Mucosa of descending colon (tissue), 3 donors: Measurements from ENCODE around the gene SNX1. TPM values are rescaled to one million over a fixed set of nuclear protein-coding genes. Genes with fewer than 3 reads are reported as not detected.
A peak's percentile ranks its signal among the peaks of the same experiment; 100 is the strongest.

Experiments used
- ATAC-seq: fragments of 200-7000 bp; cut with Tn5 transposase; one replicate; pipeline ENCODE4 v1.9.1; 2020; ENCODE audit warnings: mild to moderate bottlenecking, moderate library complexity
- DNase-seq, 3 donors: peaks; one replicate each; pipeline ENCODE4 v3.0.0-alpha.2; 2020
- H3K36me3 ChIP-seq: fragments of 200-600 bp; one replicate; pipeline ENCODE4 v1.8.0; 2021; ENCODE audit warnings: low read depth, mild to moderate bottlenecking
- H3K4me1 ChIP-seq: fragments of 200-600 bp; one replicate; pipeline ENCODE4 v1.8.0; 2021; ENCODE audit warnings: low read depth, mild to moderate bottlenecking
- H3K4me3 ChIP-seq: fragments of 200-600 bp; one replicate; pipeline ENCODE4 v1.8.0; 2021; ENCODE audit warnings: mild to moderate bottlenecking
- H3K9me3 ChIP-seq: fragments of 200-600 bp; one replicate; pipeline ENCODE4 v1.8.0; 2021; ENCODE audit warnings: mild to moderate bottlenecking
- intact Hi-C, 2 donors: fragments of 100-400 bp; cut with DNase I in 1 of 2; cut with micrococcal nuclease in 1 of 2; formaldehyde crosslinking; loops; one replicate each; pipeline versions ENCODE4 v1.11.0 to v1.11.1; 2022; cut with DNase I, micrococcal nuclease
- total RNA-seq, 3 donors: library from RNA; stranded (reverse); fragmentation: NEBNext Ultra II Directional in 2 of 3; extraction: Animal tissue kit (Norgen Biotek cat#: 25700) in 2 of 3; gene quantifications; one replicate each; pipeline versions ENCODE4 v1.2.1 to v1.2.4, GENCODE V29; 2021 to 2023
- TF ChIP-seq, protein P1 (sequence below): fragments of 200-600 bp; IDR thresholded peaks from one replicate; pipeline ENCODE4 v1.8.0; 2022; ENCODE audit warnings: antibody characterized with exemption, mild to moderate bottlenecking
- donor health status: DM: no; HTN: no; CAD: no; lungs with moderate emphysema.
- donor health status: DM: no; HTN: no; CAD: no.
- donor health status: DM: no; HTN: yes; CAD: no.

The SNX1 gene
- total RNA-seq, 3 donors from 2014 or later, result 110 to 122 (median 118) TPM

DNA sequence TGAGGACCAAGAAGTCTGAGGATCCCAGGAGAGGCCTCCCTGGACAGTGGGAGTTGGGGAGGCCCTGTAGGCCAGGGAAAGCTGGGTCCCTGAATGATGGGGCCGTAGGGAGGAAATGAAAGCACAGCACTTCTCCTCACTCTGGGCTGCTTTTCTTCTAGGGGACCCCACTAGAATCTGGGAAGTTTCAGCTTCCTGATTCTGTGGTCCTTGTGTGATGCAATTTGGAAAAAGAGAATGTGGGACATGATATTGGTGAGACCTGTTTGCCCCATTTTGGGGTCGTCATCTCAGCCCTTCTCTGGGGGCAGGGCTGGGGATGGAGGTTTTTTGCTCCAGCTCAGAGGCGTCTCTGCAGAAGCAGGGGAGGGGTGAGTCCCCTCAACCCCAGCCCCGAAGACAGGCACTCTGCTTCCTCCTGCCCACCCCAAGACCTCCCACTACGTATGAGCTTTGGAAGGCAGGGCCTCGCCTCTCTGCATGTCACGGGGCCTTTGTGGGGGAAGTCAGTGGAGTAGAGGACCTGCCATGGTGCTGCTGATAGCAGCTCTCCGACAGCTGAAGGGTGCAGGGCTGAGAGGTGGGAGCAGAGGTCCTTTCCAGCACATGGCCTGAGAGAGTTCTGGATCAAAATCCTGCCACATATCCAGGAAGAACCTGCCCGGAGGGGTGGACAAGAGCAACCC, 54.3 kb downstream of the SNX1 start:
- intact Hi-C loops, result no loop called here
- DNase-seq, result no peak

DNA sequence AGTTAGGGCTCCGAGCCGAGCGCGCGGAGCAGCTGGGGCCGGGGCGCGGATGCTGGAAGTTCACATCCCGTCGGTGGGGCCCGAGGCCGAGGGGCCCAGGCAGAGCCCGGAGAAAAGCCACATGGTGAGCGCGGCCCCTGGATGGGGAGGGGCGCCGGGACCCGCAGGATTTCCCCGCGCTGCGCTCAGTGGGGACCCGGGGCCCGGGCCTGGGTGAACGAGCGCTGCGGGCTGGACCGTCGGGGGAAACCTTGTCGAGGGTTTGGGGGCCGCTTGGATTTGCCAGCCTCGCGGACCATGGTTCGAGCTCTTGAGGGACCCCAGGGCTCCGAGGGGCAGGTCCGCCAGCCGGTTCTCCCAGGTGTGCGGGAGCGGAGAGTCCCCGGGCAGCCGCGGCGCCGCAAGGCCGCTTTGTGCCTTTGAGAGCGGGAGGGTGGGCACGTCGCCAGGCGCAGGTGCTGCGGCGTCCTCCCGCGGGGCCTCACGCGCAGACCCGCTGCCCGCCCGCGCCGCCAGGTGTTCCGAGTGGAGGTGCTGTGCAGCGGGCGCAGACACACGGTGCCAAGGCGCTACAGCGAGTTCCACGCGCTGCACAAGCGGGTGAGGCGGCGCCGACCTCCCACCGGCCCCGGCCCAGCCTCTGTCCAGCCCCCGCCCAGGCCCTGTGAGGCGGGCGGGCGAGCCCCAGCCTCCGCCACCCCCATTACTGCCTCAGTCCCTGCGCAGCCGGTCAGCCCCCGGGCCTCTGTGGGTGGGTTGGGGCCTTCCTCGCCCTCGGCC, 56.1 kb downstream of the SNX1 start, which contains the start of gene SNX22:
Gene SNX22 (plus strand): TSS at position 5 of the 780 bp plus-strand sequence. CDS start 45 bp downstream, at position 50.
- ATAC-seq (peak; percentile 23), DNase-seq (peak in 2 of 3 donors; percentile 32 to 61)
- peaks cover 24% of the 10 kb centered on the region for H3K4me1 ChIP-seq
- no peak within 1 kb of the TSS for H3K4me3 ChIP-seq
- H3K36me3 ChIP-seq, result peaks cover 7% of the 10 kb centered on the region
- intact Hi-C loops, result no loop called here
- H3K9me3 ChIP-seq, result no peaks in the 10 kb centered on the region
- TF ChIP-seq, protein P1, sequence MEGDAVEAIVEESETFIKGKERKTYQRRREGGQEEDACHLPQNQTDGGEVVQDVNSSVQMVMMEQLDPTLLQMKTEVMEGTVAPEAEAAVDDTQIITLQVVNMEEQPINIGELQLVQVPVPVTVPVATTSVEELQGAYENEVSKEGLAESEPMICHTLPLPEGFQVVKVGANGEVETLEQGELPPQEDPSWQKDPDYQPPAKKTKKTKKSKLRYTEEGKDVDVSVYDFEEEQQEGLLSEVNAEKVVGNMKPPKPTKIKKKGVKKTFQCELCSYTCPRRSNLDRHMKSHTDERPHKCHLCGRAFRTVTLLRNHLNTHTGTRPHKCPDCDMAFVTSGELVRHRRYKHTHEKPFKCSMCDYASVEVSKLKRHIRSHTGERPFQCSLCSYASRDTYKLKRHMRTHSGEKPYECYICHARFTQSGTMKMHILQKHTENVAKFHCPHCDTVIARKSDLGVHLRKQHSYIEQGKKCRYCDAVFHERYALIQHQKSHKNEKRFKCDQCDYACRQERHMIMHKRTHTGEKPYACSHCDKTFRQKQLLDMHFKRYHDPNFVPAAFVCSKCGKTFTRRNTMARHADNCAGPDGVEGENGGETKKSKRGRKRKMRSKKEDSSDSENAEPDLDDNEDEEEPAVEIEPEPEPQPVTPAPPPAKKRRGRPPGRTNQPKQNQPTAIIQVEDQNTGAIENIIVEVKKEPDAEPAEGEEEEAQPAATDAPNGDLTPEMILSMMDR, result no peak

More for the DNA sequence above, 54.3 kb downstream of the SNX1 start:
- H3K4me3 ChIP-seq, result no peak overlapping the region
- no peaks in the 10 kb centered on the region for H3K9me3 ChIP-seq
- H3K36me3 ChIP-seq, result no peaks in the 10 kb centered on the region
- TF ChIP-seq, protein P1, result no peak
- H3K4me1 ChIP-seq, result peaks cover 24% of the 10 kb centered on the region
- no peak for ATAC-seq

DNA sequence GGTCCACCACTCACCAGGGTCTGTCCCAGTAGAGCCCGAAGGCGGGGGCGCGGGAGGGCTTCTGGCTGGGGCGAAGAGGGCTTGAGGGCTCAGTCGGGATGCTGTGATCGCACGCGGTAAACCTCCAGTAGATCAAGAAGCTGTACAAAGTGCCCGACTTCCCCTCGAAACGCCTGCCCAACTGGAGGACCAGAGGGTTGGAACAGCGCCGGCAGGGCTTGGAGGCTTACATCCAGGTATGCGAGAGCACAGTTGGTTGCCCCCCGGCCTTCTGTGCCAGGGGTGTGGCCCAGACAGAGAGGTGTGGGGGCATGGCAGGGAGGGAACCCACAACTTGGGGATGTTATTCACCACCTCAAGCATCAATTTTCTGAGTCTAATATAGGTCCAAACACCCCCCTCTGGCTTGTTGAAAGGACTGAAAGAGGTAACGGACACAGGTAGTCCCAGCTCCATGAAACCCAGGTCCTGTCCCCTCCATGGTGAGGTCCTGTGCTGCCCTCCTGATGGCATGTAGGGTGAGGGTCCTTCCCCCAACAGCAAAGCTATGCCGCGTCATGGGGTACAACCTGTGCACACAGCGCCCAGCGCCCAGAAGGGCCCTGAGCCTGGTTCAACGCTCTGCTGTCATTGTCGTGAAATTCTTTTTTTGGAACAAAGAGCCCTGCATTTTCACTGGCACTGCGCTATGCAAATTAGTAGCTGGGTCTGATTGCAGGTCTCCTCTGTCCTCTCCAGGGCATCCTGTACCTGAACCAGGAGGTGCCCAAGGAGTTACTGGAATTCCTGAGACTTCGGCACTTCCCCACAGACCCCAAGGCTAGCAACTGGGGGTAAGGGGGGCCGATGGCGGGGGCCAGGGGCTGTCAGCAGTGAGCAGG, 57.0 kb downstream of the SNX1 start:
- Histone ChIP-seq H3K9me3 (no peaks in the 10 kb centered on the region), H3K4me1 (peaks cover 24% of the 10 kb centered on the region), H3K36me3 (peaks cover 7% of the 10 kb centered on the region), H3K4me3 (no peak overlapping the region)
- TF ChIP-seq, protein P1, result no peak
- intact Hi-C loops, result no loop called here
- ATAC-seq (peak; percentile 3), DNase-seq (peak in 2 of 3 donors; percentile 19 to 44)

DNA sequence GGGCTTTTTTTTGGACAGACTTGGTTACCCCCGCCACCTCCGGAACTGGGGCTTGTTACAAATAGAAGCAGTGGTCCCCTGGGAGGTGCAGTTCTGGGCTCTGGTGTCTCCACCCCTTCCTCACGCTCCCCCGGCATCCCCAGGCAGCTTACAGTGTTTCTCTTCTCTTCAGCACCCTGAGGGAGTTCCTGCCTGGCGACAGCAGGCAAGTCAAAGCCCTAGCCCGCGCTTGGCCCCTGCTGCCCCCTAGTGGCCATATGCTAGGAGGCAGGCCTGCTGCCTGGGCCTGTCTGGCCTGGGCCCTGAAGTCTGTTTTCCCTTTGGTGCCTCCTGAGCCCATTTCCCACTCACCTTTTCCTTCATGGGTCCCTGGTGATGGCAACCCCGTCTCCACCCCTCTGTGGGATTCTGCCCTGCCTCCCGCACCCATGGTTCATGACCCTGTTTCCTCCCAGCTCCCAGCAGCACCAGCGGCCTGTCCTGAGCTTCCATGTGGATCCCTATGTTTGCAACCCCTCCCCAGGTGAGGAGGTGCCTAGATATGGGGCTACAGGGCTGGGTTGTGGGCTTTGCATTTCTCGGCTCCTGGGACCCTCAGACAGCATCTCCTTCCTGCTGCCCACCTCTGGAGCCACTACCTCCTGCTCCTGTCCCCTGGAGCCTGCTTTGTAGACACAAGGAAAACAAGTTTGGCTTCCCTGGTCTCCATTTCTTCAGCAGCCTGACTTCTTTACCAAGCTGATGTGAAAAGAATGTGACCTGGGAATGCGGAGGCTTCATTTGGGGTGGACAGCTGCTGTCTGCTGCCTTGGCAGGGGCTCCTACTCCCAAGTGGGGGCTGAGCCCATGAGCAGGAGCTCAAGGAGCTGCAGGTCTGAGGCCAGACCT, 57.9 kb downstream of the SNX1 start:
- TF ChIP-seq, protein P1, result peak; percentile 98
- peak; percentile 92 to 94 (median 94) for DNase-seq
- no peaks in the 10 kb centered on the region for H3K9me3 ChIP-seq
- H3K36me3 ChIP-seq, result peaks cover 7% of the 10 kb centered on the region
- peak; percentile 90 for ATAC-seq
- H3K4me3 ChIP-seq, result no peak overlapping the region
- intact Hi-C loops, result no loop called here
- H3K4me1 ChIP-seq, result peaks cover 24% of the 10 kb centered on the region
